Measurements from ENCODE around the gene OSBPL8. TPM values are rescaled to one million over a fixed set of nuclear protein-coding genes. Genes with fewer than 3 reads are reported as not detected.
"Not testable (repeated sequence)": the region's sequence is repeated elsewhere in the genome, so short reads cannot be mapped to it uniquely, and the experiment has no call there.

The OSBPL8 gene
- total RNA-seq, 1 donor = 133 TPM

- no peak for TF ChIP-seq CTCF (IDR thresholded peaks at IDR 0.05; ENCODE audit: insufficient read depth, low read length)
- DNase-seq (ENCODE audit: low read depth) = no peak
- H3K4me3 ChIP-seq (ENCODE audit: low read depth, low read length) = no peak overlapping the region
Observed at GRCh38 chr12:76486011-76486410, 73.6 kb downstream of the OSBPL8 start.

- no peak for TF ChIP-seq CTCF (IDR thresholded peaks at IDR 0.05; ENCODE audit: insufficient read depth, low read length)
- no peak for DNase-seq (ENCODE audit: low read depth)
- no peak overlapping the region for H3K4me3 ChIP-seq (ENCODE audit: low read depth, low read length)
Observed at GRCh38 chr12:76480796-76481195, 78.8 kb downstream of the OSBPL8 start.

GRCh38 chr12:76478045-76478444 lies 81.5 kb downstream of the OSBPL8 start:
- no peak for TF ChIP-seq CTCF (IDR thresholded peaks at IDR 0.05; ENCODE audit: insufficient read depth, low read length)
- H3K4me3 ChIP-seq (ENCODE audit: low read depth, low read length) = no peak overlapping the region
- no peak for DNase-seq (ENCODE audit: low read depth)

GRCh38 chr12:76472862-76473261 lies 86.7 kb downstream of the OSBPL8 start:
- not testable (repeated sequence) for H3K4me3 ChIP-seq (ENCODE audit: low read depth, low read length); DNase-seq (ENCODE audit: low read depth)

GRCh38 chr12:76471579-76471978 lies 88.0 kb downstream of the OSBPL8 start:
- no peak overlapping the region for H3K4me3 ChIP-seq (ENCODE audit: low read depth, low read length)
- DNase-seq (ENCODE audit: low read depth) = no peak
- no peak for TF ChIP-seq CTCF (IDR thresholded peaks at IDR 0.05; ENCODE audit: insufficient read depth, low read length)

GRCh38 chr12:76470028-76470939 lies 89.3 kb downstream of the OSBPL8 start:
- H3K4me3 ChIP-seq (ENCODE audit: low read depth, low read length) = no peak overlapping the region
- peak; percentile 92 for DNase-seq (ENCODE audit: low read depth)
- TF ChIP-seq CTCF (IDR thresholded peaks at IDR 0.05; ENCODE audit: insufficient read depth, low read length) = no peak

GRCh38 chr12:76464631-76465166 lies 94.9 kb downstream of the OSBPL8 start:
- no peak for TF ChIP-seq CTCF (IDR thresholded peaks at IDR 0.05; ENCODE audit: insufficient read depth, low read length)
- H3K4me3 ChIP-seq (ENCODE audit: low read depth, low read length) = no peak overlapping the region
- DNase-seq (ENCODE audit: low read depth) = peak; percentile 13

Measured in fibroblast of the aortic adventitia (primary cell).